GM19043 (cell line): ENCODE data around the gene IMMT.
"Not testable (repeated sequence)": the region's sequence is repeated elsewhere in the genome, so short reads cannot be mapped to it uniquely, and the experiment has no call there.

Experiments
- ATAC-seq: cut with Tn5 transposase; IDR thresholded peaks from one replicate; pipeline ENCODE4 v1.9.1; 2021; ENCODE audit warnings: low read depth; ENCODE audit not compliant: unreplicated experiment

Gene IMMT

GRCh38 chr2:86195055-86195807 lies at the start of gene IMMT:
Gene IMMT (minus strand): TSS chr2:86195462. CDS start chr2:86195382, 80 bp downstream.
- peak; percentile 87 for ATAC-seq

GRCh38 chr2:86244781-86245180 lies 49.5 kb upstream of the IMMT start:
- ATAC-seq, result not testable (repeated sequence)

- ATAC-seq, result no peak
Observed at GRCh38 chr2:86243950-86244733, 48.9 kb upstream of the IMMT start.

- no peak for ATAC-seq
Observed at GRCh38 chr2:86243272-86243671, 48.0 kb upstream of the IMMT start.

GRCh38 chr2:86241611-86242010 lies 46.3 kb upstream of the IMMT start:
- no peak for ATAC-seq

- no peak for ATAC-seq
Observed at GRCh38 chr2:86240251-86240650, 45.0 kb upstream of the IMMT start.

GRCh38 chr2:86239745-86240144 lies 44.5 kb upstream of the IMMT start:
- no peak for ATAC-seq

- no peak for ATAC-seq
Observed at GRCh38 chr2:86239326-86239725, 44.1 kb upstream of the IMMT start.

GRCh38 chr2:86238354-86238753 lies 43.1 kb upstream of the IMMT start:
- ATAC-seq, result peak; percentile 78

GRCh38 chr2:86237172-86237571 lies 41.9 kb upstream of the IMMT start:
- peak; percentile 43 for ATAC-seq

- no peak for ATAC-seq
Observed at GRCh38 chr2:86235196-86235980, 40.1 kb upstream of the IMMT start.

GRCh38 chr2:86234563-86235131 lies 39.4 kb upstream of the IMMT start:
- ATAC-seq, result no peak

GRCh38 chr2:86233436-86233835 lies 38.2 kb upstream of the IMMT start:
- no peak for ATAC-seq

GRCh38 chr2:86232910-86233309 lies 37.6 kb upstream of the IMMT start:
- no peak for ATAC-seq

- no peak for ATAC-seq
Observed at GRCh38 chr2:86232373-86232784, 37.1 kb upstream of the IMMT start.

- no peak for ATAC-seq
Observed at GRCh38 chr2:86231680-86232372, 36.6 kb upstream of the IMMT start.

GRCh38 chr2:86230961-86231360 lies 35.7 kb upstream of the IMMT start:
- no peak for ATAC-seq

- no peak for ATAC-seq
Observed at GRCh38 chr2:86229221-86229620, 34.0 kb upstream of the IMMT start.

- not testable (repeated sequence) for ATAC-seq
Observed at GRCh38 chr2:86228574-86228973, 33.3 kb upstream of the IMMT start.

- ATAC-seq, result no peak
Observed at GRCh38 chr2:86227685-86228084, 32.4 kb upstream of the IMMT start.
